ENCODE results near the gene PTGES3. TPM values are rescaled to one million over a fixed set of nuclear protein-coding genes. Genes with fewer than 3 reads are reported as not detected.

Gene PTGES3
- total and polyA plus RNA-seq, 8 donors = 33.4 to 98.1 (median 69.3) TPM

DNA sequence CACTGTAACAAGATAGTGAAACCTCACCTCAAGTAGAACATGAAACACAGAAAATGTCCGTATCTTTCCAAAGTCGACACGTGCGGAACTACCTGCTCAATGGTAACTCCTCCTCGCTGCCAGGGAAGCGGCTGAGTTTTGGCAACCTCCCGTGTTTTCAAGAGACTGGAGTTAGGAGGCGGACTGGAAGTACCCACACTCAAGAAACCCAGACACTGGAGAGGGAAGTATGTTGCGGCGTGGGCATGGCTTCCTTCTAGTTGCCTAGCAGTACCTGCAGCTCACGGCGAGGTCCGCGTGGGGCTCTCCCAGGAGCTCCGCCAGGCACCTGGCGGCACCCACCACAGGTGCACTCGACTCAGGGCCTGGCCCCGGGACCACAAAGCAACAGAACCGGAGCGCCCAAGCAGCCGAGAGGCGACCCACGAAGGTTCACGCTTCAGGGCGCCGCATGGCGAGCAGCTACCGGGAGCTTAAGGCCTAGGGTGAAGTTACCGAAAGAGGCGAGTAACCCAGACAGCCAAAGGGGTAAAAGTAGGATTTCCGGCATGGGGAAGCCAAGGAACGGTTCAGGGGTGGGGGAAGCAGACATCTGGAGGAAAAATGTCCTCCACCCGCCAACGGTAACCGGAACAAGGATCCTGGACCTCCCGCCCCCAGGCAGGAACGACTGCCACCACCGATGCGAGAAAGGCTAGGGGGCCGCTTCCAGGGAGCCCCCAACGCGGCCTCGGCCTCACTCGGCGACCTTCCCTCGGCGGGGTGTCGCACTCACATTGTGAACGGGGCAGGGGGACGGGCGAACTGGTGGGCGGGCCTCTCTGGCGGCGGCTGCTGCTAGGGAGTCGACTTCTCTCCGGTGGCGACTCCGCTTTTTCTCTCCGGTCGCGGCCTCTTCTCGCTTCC is 608 bp downstream of the PTGES3 start:
- TF ChIP-seq, protein P1, sequence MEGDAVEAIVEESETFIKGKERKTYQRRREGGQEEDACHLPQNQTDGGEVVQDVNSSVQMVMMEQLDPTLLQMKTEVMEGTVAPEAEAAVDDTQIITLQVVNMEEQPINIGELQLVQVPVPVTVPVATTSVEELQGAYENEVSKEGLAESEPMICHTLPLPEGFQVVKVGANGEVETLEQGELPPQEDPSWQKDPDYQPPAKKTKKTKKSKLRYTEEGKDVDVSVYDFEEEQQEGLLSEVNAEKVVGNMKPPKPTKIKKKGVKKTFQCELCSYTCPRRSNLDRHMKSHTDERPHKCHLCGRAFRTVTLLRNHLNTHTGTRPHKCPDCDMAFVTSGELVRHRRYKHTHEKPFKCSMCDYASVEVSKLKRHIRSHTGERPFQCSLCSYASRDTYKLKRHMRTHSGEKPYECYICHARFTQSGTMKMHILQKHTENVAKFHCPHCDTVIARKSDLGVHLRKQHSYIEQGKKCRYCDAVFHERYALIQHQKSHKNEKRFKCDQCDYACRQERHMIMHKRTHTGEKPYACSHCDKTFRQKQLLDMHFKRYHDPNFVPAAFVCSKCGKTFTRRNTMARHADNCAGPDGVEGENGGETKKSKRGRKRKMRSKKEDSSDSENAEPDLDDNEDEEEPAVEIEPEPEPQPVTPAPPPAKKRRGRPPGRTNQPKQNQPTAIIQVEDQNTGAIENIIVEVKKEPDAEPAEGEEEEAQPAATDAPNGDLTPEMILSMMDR (IDR thresholded peaks at IDR 0.05) = no peak
- Histone ChIP-seq H3K4me1 (peaks cover 0 to 8% (median 0%) of the 10 kb centered on the region in 3 donors), H3K9me3 (no peaks in the 10 kb centered on the region), H3K4me3 (peak overlapping the region; percentile 59 to 94 (median 78)), H3K36me3 (no peaks in the 10 kb centered on the region), H3K27ac (peak overlapping the region; percentile 95 to 100 (median 100)), H3K27me3 (no peaks in the 10 kb centered on the region)
- DNase-seq = peak; percentile 56 to 89 (median 72)
- WGBS, 2 donors = 0% methylated on average over 59 to 62 of the region's 62 CpGs
- FAIRE-seq = no peak
- intact Hi-C loops (cut with DNase I) = no loop called here
- ATAC-seq = peak; percentile 21 to 47 (median 35)

DNA sequence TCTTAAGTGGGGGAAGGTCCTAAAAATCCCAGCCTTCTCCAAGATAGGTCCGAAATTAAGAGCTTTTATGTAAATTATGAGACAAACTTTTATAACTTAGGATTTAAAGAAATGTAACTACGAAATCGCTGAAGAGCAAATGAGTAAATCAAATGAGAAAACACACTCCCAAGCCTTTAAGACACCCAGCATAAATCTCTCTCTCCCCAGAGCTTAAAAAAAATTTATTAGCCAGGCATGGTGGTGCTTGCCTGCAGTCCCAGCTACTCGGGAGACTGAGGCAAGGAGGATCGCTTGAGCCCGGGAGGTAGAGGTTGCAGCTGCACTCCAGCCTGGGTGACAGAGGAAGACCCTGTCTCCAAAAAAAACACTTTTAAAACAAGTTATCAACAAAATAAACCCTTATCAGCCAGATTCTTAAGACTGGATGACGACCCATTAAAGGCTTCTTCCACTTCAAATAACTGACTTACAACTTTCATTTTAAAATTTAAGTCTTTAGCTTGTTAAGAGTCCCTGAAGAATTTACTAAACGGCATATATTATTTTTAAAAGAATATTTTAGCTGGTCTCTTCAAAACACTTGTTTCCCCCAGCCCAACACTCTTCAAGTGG is 3.2 kb downstream of the PTGES3 start:
- H3K27ac ChIP-seq = peak overlapping the region; percentile 20 to 100 (median 68)
- intact Hi-C loops (cut with DNase I) = no loop called here
- H3K9me3 ChIP-seq = no peaks in the 10 kb centered on the region
- ATAC-seq (no peak), FAIRE-seq (no peak), DNase-seq (peak in 1 of 6 donors; percentile 40)
- H3K36me3 ChIP-seq = peaks cover 0 to 3% (median 0%) of the 10 kb centered on the region in 3 donors
- H3K27me3 ChIP-seq = no peaks in the 10 kb centered on the region
- H3K4me3 ChIP-seq = peak overlapping the region in 2 of 4 donors; percentile 59 to 94
- 7 to 11% methylated on average over 8 of the region's 8 CpGs for WGBS, 2 donors
- H3K4me1 ChIP-seq = peaks cover 0 to 8% (median 0%) of the 10 kb centered on the region in 3 donors
- TF ChIP-seq, protein P1 (IDR thresholded peaks at IDR 0.05) = no peak

DNA sequence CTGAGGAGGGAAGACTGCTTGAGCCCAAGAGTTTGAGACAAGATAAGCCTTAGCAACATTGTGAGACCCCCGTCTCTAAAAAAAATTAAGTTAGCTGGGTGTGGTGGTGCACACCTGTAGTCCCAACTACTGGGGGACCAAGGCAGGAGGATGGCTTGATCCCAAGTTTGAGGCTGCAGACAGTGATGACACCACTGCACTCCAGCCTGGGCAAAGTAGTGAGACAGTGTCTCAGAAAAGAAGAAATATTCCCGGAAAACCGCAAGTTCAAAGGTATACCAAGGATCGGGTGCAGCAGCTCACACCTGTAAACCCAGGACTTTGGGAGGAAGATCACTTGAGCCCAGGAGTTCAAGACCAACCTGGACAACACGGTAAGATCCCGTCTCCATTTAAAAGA is 5.8 kb downstream of the PTGES3 start:
- FAIRE-seq = no peak
- H3K36me3 ChIP-seq = peaks cover 0 to 3% (median 0%) of the 10 kb centered on the region in 3 donors
- no peak overlapping the region for H3K4me3 ChIP-seq
- intact Hi-C loops (cut with DNase I) = no loop called here
- WGBS, 2 donors = 88 to 93% methylated on average over 6 of the region's 6 CpGs
- TF ChIP-seq, protein P1 (IDR thresholded peaks at IDR 0.05) = no peak
- H3K4me1 ChIP-seq = peaks cover 0 to 8% (median 0%) of the 10 kb centered on the region in 3 donors
- peak in 1 of 6 donors; percentile 10 for DNase-seq
- ATAC-seq = no peak
- no peaks in the 10 kb centered on the region for H3K27me3 ChIP-seq
- no peaks in the 10 kb centered on the region for H3K9me3 ChIP-seq
- no peak overlapping the region for H3K27ac ChIP-seq

DNA sequence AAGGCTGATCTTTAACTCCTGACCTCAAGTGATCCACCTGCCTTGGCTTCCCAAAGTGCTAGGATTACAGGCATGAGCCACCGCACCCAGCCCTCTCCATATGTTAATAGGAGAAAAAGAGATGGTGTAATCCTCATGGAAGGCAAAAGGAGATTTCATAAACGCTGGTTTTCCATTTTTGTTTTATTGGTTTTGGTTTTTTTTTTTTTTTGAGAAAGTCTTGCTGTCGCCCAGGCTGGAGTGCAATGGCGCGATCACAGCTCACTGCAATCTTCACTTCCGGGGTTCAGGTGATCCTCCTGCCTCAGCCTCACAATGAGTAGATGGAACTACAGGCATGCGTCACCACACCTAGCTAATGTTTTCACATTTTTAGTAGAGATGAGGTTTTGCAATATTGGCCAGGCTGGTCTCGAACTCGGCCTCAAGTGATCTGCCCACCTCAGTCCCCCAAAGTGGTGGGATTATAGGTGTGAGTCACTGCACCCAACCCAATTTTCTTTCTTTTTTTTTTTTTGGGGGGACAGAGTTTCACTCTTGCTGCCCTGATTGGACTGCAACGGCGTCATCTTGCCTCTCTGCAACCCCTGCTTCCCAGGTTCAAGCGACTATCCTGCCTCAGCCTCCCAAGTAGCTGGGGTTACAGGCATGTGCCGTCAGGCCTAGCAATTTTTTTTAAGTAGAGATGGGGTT is 8.1 kb downstream of the PTGES3 start:
- peak in 1 of 6 donors; percentile 12 for DNase-seq
- H3K27me3 ChIP-seq = no peaks in the 10 kb centered on the region

More for the DNA sequence above, 8.1 kb downstream of the PTGES3 start:
- intact Hi-C loops (cut with DNase I) = no loop called here
- WGBS, 2 donors = 93% methylated on average over 13 of the region's 13 CpGs
- Histone ChIP-seq H3K9me3 (no peaks in the 10 kb centered on the region), H3K4me3 (no peak overlapping the region), H3K4me1 (peaks cover 0 to 4% (median 0%) of the 10 kb centered on the region in 3 donors), H3K36me3 (peaks cover 0 to 3% (median 0%) of the 10 kb centered on the region in 3 donors), H3K27ac (no peak overlapping the region)
- FAIRE-seq = no peak
- TF ChIP-seq, protein P1 (IDR thresholded peaks at IDR 0.05) = no peak
- ATAC-seq = no peak
